HepG2 (cell line): Measurements from ENCODE around the gene BIRC7. TPM values are rescaled to one million over a fixed set of nuclear protein-coding genes. Genes with fewer than 3 reads are reported as not detected.

Experiments used
- CBX2 ChIP-seq, 2 experiments: fragments of 200-600 bp in 1 of 2; sonication (generic); formaldehyde crosslinking in 1 of 2; IDR thresholded peaks; 2 replicates each; pipeline versions ENCODE4 v1.7.0 to v1.8.1; 2018 to 2022; ENCODE audit warnings: low read depth in 2 of 2, low read length in 1 of 2, mild to moderate bottlenecking in 1 of 2, missing genetic modification reagents in 1 of 2
- HNRNPK ChIP-seq: fragments of 200-400 bp; formaldehyde crosslinking; IDR thresholded peaks from 2 replicates; pipeline ENCODE4 v1.6.1; 2018; ENCODE audit warnings: low read length, low read depth, moderate library complexity, mild to moderate bottlenecking; ENCODE audit not compliant: poor library complexity, severe bottlenecking
- HNRNPL ChIP-seq: fragments of 200-400 bp; formaldehyde crosslinking; IDR thresholded peaks from 2 replicates; pipeline ENCODE4 v1.6.1; 2017; ENCODE audit warnings: mild to moderate bottlenecking, low read depth, low read length
- HNRNPLL ChIP-seq: fragments of 200-400 bp; formaldehyde crosslinking; IDR thresholded peaks from 2 replicates; pipeline ENCODE4 v1.6.1; 2017; ENCODE audit warnings: mild to moderate bottlenecking, low read depth, low read length; ENCODE audit not compliant: poor library complexity, severe bottlenecking
- LBX2 ChIP-seq: sonication (generic); formaldehyde crosslinking; IDR thresholded peaks from 2 replicates; pipeline ENCODE4 v1.5.0; 2020; ENCODE audit warnings: missing genetic modification reagents, mild to moderate bottlenecking, borderline replicate concordance
- MAFG ChIP-seq: sonication (generic); formaldehyde crosslinking; IDR thresholded peaks from 2 replicates; pipeline ENCODE4 v1.5.1; 2020; ENCODE audit warnings: mild to moderate bottlenecking, missing genetic modification reagents
- MEF2D ChIP-seq: sonication (generic); formaldehyde crosslinking; IDR thresholded peaks from 2 replicates; pipeline ENCODE4 v1.5.1; 2020; ENCODE audit warnings: mild to moderate bottlenecking, missing genetic modification reagents
- NFE2 ChIP-seq: sonication (generic); formaldehyde crosslinking; IDR thresholded peaks from 2 replicates; pipeline ENCODE4 v1.4.0; 2020; ENCODE audit warnings: missing genetic modification reagents
- SALL1 ChIP-seq: sonication (generic); formaldehyde crosslinking; IDR thresholded peaks from 2 replicates; pipeline ENCODE4 v1.8.0; 2022; ENCODE audit warnings: mild to moderate bottlenecking, missing genetic modification reagents
- SETDB1 ChIP-seq: sonication (generic); formaldehyde crosslinking; IDR thresholded peaks from 2 replicates; pipeline ENCODE4 v1.5.1; 2020; ENCODE audit warnings: missing genetic modification reagents, mild to moderate bottlenecking, borderline replicate concordance
- SP4 ChIP-seq: sonication (generic); formaldehyde crosslinking; IDR thresholded peaks from 2 replicates; pipeline ENCODE4 v1.8.1; 2023; ENCODE audit warnings: mild to moderate bottlenecking, missing genetic modification reagents
- STAG1 ChIP-seq: sonication (generic); formaldehyde crosslinking; IDR thresholded peaks from 2 replicates; pipeline ENCODE4 v1.4.0; 2020; ENCODE audit warnings: missing genetic modification reagents
- TBX3 ChIP-seq: fragments of 450-650 bp; IDR thresholded peaks from 2 replicates; pipeline ENCODE4 v1.6.1; 2017; ENCODE audit warnings: antibody characterized with exemption, mild to moderate bottlenecking, inconsistent platforms, borderline replicate concordance
- ZNF234 ChIP-seq: sonication (generic); formaldehyde crosslinking; conservative IDR thresholded peaks from 2 replicates; pipeline ENCODE4 v1.5.1; 2020; ENCODE audit warnings: mild to moderate bottlenecking, missing genetic modification reagents
- ZNF256 ChIP-seq: sonication (generic); formaldehyde crosslinking; conservative IDR thresholded peaks from 2 replicates; pipeline ENCODE4 v1.4.0; 2020; ENCODE audit warnings: missing genetic modification reagents
- ZNF263 ChIP-seq: sonication (generic); formaldehyde crosslinking; IDR thresholded peaks from 2 replicates; pipeline ENCODE4 v1.4.0; 2020; ENCODE audit warnings: missing genetic modification reagents
- ZNF414 ChIP-seq: sonication (generic); formaldehyde crosslinking; IDR thresholded peaks from 2 replicates; pipeline ENCODE4 v1.5.0; 2020; ENCODE audit warnings: missing genetic modification reagents
- ZNF512 ChIP-seq: sonication (generic); formaldehyde crosslinking; IDR thresholded peaks from 2 replicates; pipeline ENCODE4 v1.4.0; 2020; ENCODE audit warnings: mild to moderate bottlenecking, missing genetic modification reagents
- ZNF652 ChIP-seq: IDR thresholded peaks from 2 replicates; pipeline ENCODE4 v1.6.1; 2016; ENCODE audit warnings: low read depth, borderline replicate concordance
- ZNF709 ChIP-seq: sonication (generic); formaldehyde crosslinking; IDR thresholded peaks from 2 replicates; pipeline ENCODE4 v1.5.0; 2020; ENCODE audit warnings: mild to moderate bottlenecking, missing genetic modification reagents
- polyA plus RNA-seq, 8 experiments: library from polyadenylated mRNA; depleted of rRNA in 3 of 8; stranded (reverse) in 7 of 8; unstranded in 1 of 8; fragments of >200 nt; fragmentation: Illumina TruSeq in 4 of 8; extraction: Trizol in 4 of 8; gene quantifications; 2 replicates each; pipeline versions ENCODE4 v1.2.1 to v1.2.3, GENCODE V29; 2011 to 2016; ENCODE audit warnings: low read depth in 4 of 8, missing spikeins in 1 of 8, mixed read lengths in 1 of 8; ENCODE audit not compliant: insufficient read depth in 1 of 8
- total RNA-seq, 5 experiments: library from RNA; depleted of rRNA; stranded (reverse); fragments of >200 nt; fragmentation: Illumina TruSeq; extraction: Trizol; gene quantifications; 2 replicates each; pipeline ENCODE4 v1.2.3, GENCODE V29; 2016; ENCODE audit warnings: low read depth in 1 of 5

BIRC7 gene
- total and polyA plus RNA-seq, 2 of the 13 experiments (the other 11 are each of a cell fraction or from before 2014, with no cell fraction given), result 0.27 to 5.1 TPM

- TF ChIP-seq ZNF234 (CRISPR knock-in tag) (0 out of 2 replicates have a peak, but pooled peaks have one; percentile 32), NFE2 (CRISPR knock-in tag) (no peak), ZNF709 (CRISPR knock-in tag) (no peak), LBX2 (0 out of 2 replicates have a peak, but pooled peaks have one; percentile 9), ZNF256 (no peak), ZNF652 (CRISPR knock-in tag) (peak; percentile 48; the same call in 1 of the 2 replicates), MAFG (0 out of 2 replicates have a peak, but pooled peaks have one; percentile 39), HNRNPK (no peak), ZNF414 (CRISPR knock-in tag) (0 out of 2 replicates have a peak, but pooled peaks have one; percentile 2), ZNF263 (CRISPR knock-in tag) (peak; percentile 78), SALL1 (CRISPR knock-in tag) (no peak), TBX3 (no peak), SP4 (CRISPR knock-in tag) (0 out of 2 replicates have a peak, but pooled peaks have one; percentile 42), MEF2D (CRISPR knock-in tag) (no peak), STAG1 (CRISPR knock-in tag) (peak; percentile 58), CBX2 (IDR thresholded peaks at IDR 0.05; ENCODE audit: low read depth, low read length) (no peak), CBX2 (CRISPR knock-in tag; IDR thresholded peaks at IDR 0.05; ENCODE audit: low read depth) (no peak), ZNF512 (CRISPR knock-in tag) (peak; percentile 22; the same call in 1 of the 2 replicates), HNRNPL (0 out of 2 replicates have a peak, but pooled peaks have one; percentile 33), HNRNPLL (peak; percentile 39), SETDB1 (CRISPR knock-in tag) (0 out of 2 replicates have a peak, but pooled peaks have one; percentile 0)
These were observed 859 bp upstream of the BIRC7 start (continued) for GRCh38 chr20:63234693-63235398.
